Measurements from ENCODE around the gene SELENOS. TPM values are rescaled to one million over a fixed set of nuclear protein-coding genes. Genes with fewer than 3 reads are reported as not detected.
"Not testable (repeated sequence)": the region's sequence is repeated elsewhere in the genome, so short reads cannot be mapped to it uniquely, and the experiment has no call there.

SELENOS gene
- total and polyA plus RNA-seq, 2 donors, result 40.7 to 87.5 TPM

DNA sequence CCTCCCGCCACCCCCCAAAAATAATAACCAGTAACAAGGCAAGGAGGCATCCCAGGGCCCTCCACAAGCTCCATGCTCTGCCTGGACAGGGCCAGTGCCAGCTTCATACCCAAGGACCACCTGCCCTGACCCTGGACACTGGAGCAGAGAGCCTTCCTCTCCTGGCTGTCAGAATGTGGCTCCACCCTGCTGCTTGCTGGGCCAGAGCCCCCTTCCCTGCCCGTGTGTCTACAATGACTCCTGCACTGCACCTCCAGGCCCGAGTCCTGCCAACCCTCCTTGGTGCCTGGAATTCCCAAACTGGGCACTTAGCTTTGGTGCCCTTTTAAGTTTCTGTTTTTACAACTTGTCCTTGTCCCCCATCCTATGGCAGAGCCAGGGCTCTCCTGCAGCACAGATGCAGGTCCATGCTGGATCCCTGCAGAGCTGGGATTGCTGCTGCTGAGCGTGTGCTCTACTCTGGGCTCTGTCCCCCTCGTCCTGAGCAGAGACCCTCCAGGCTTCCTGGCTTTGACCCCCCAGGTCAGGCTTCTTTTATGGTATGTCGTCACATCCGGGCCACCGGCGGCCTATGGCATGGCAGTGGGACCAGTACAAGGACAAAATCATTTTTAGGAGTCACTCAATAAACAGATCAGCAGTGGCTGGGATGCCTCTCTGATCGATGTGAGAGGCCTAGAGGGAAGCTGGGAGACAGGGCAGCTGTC lies 29.2 kb upstream of the SELENOS start:
- H3K27ac ChIP-seq (ENCODE audit: low read depth), result no peak overlapping the region
- no peak for DNase-seq (ENCODE audit: extremely low spot score)

DNA sequence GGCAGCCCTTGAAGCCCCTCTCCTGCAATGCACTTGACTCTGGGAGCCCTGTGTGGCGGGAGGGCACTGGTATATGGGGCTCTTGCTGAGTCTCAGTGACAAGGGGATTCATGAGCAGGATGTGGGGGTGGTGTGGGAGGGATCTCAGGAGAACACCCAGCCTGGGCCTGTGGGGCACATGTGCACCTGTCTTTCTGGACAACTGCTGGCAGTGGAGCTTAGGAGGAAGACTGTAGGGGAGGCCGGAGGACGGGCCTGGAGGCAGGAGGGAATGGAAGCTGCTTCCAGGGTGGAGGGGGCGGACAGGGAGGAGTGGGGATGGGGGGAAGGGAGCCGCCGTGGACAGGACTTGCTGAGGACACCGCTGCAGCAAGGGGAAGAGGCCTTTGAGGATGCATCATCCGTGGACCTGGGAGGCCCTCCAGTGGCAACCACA lies 28.6 kb upstream of the SELENOS start:
- Histone ChIP-seq H3K4me1 (ENCODE audit: insufficient read depth) (no peaks in the 10 kb centered on the region), H3K27ac (ENCODE audit: low read depth) (no peak overlapping the region), H3K4me3 (ENCODE audit: low read depth, low read length) (no peak overlapping the region), H3K36me3 (ENCODE audit: insufficient read depth) (no peaks in the 10 kb centered on the region)
- DNase-seq (ENCODE audit: extremely low spot score), result no peak
- 81% methylated on average over 8 of the region's 8 CpGs for WGBS

More for the DNA sequence above, 29.2 kb upstream of the SELENOS start:
- Histone ChIP-seq H3K4me1 (ENCODE audit: insufficient read depth) (no peaks in the 10 kb centered on the region), H3K4me3 (ENCODE audit: low read depth, low read length) (no peak overlapping the region), H3K36me3 (ENCODE audit: insufficient read depth) (no peaks in the 10 kb centered on the region)
- 64% methylated on average over 10 of the region's 10 CpGs for WGBS

DNA sequence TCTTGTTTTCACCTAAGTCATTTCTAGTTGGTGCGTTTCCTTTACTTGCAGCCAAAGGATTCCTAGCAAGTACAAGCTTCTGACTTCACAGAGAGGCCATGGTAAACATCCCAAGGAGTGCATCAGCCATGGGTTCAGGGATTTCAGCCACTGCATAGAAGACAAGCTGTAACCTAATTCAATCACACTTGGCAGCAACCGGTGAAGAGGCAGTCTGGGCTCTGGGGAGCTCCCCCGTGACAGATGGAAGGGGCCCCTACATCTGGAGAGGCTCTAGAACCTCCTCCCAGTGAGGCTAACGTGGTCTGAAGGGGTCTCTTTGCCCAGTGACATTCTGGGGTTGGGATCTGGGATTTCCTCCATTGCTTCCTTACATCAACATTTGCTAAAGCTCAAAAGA lies 26.1 kb upstream of the SELENOS start:
- DNase-seq (ENCODE audit: extremely low spot score), result no peak
- Histone ChIP-seq H3K4me1 (ENCODE audit: insufficient read depth) (no peaks in the 10 kb centered on the region), H3K36me3 (ENCODE audit: insufficient read depth) (no peaks in the 10 kb centered on the region), H3K27ac (ENCODE audit: low read depth) (no peak overlapping the region), H3K4me3 (ENCODE audit: low read depth, low read length) (no peak overlapping the region)
- 62% methylated on average over 4 of the region's 4 CpGs for WGBS

DNA sequence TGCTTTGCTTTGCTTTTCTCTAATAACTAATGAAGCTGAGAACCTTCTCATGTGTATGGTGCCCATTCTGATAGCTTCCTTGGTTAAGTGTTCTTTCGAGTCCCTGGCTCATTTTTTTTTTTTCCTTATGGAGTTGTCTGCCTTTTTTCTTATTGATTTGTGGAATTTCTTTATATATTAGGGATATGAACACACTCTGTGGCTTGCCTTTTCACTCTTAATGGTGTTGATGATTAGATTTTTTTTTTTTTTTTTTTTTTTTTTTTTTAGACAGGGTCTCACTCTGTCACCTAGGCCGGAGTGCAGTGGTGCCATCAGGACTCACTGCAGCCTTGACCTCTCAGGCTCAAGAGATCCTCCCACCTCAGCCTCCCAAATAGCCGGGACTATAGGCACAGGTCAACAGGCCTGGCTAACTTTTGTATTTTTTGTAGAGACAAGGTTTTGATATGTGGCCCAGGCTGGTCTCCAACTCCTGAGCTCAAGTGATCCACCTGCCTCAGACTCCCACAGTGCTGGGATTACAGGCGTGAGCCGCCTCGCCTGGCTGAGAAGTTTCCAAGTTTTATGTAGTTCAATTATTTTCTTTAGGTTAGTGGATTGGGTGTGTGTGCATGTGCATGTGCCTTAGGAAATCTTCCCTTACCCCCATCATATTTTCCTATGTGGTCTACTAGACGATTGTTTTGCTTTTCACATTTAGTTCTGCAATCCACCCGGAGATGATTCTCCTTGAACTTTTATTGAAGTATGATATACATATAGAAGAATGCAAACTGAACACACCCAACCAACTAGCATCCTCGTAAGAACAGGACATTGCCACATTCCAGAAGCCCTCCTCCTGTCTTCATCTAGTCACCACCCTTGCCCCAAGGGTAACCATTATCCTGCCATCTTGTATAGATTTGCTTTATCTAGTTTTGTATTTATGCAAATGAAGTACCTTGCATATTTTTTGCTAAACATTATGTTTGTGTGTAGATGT lies 19.4 kb upstream of the SELENOS start:
- no peaks in the 10 kb centered on the region for H3K36me3 ChIP-seq (ENCODE audit: insufficient read depth)
- H3K4me3 ChIP-seq (ENCODE audit: low read depth, low read length), result no peak overlapping the region
- no peak for DNase-seq (ENCODE audit: extremely low spot score)
- 79% methylated on average over 9 of the region's 9 CpGs for WGBS
- no peak overlapping the region for H3K27ac ChIP-seq (ENCODE audit: low read depth)
- no peaks in the 10 kb centered on the region for H3K4me1 ChIP-seq (ENCODE audit: insufficient read depth)

DNA sequence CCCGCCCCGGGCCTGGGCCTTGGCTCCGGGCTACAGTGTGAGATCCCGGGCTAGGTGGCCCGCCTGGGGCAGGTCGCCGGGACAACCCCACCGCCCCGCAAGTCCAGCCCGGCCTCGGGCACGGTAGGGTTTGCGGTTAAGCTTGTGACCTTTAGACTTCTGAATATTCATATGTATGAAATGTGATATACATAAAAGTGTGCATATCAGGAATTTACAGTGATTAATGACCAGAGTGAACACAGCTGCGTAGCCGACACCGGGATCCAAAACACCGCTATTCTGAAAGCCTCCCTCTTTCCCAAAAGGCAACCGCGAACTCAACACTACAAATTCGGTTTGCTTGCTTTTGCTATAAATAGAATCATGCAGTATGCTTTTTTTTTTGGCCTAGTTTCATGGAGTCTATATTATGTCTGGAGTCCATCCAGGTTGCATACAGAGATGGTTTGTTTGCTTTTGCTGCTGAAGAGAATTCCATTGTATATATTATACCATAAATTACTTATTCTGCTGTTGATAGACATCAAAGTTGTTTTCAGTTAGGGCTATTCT lies 18.4 kb upstream of the SELENOS start:
- WGBS, result 1% methylated on average over 20 of the region's 20 CpGs
- peak; percentile 14 for DNase-seq (ENCODE audit: extremely low spot score)
- no peaks in the 10 kb centered on the region for H3K36me3 ChIP-seq (ENCODE audit: insufficient read depth)

DNA sequence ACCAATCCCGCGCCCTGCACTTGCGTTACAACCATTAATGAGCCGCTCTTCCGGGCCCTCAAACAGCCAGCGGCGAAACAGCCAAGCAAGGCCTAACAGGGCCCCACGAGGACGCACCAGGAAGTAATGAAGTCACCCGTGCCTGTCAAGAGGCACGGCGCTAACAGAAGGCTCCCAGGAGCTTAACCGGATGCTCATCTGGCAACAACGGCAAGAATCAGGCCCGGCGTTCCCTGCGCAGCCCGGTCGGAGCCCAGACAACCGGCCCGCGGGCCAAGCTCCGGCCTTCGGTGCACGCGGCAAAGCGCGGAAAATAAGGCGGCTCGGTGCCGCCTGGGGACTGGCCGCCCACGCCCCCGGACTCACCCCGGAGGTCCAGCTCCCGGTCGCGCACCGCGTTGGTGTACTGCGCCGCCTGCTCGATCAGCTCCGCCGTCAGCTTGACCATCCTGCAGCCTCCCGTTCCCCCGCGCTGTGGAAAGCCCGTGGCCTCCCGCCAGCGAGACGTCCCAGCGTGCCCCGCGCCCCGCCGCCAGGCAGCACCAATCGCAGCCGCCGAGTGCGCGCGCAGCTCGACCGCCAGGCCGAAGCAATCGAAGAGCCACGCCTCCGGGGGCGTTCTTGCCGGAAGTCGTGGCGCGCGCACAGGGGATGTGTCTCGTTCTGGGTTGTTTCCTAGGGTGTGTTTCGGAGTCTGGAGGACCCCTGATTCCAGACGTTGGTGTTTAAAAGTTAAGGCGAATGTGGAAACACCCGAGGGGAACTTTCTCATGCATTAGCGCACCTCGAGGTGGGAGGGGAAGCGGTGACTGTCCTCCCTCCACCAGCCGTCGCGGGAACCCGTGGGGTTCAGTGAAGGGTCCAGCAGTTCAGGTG lies 17.7 kb upstream of the SELENOS start, which contains the start of gene SNRPA1:
SNRPA1 (minus strand) TSS at position 518 of the 876 bp plus-strand sequence; CDS start at position 448, 70 bp downstream.
- Histone ChIP-seq H3K4me1 (ENCODE audit: insufficient read depth) (no peaks in the 10 kb centered on the region), H3K36me3 (ENCODE audit: insufficient read depth) (no peaks in the 10 kb centered on the region), H3K27ac (ENCODE audit: low read depth) (peak within 1 kb of the TSS; percentile 89), H3K4me3 (ENCODE audit: low read depth, low read length) (peak within 1 kb of the TSS; percentile 82)
- WGBS, result under 1% methylated on average over 87 of the region's 87 CpGs
- peak; percentile 80 for DNase-seq (ENCODE audit: extremely low spot score)

More for the DNA sequence above, 18.4 kb upstream of the SELENOS start:
- Histone ChIP-seq H3K4me1 (ENCODE audit: insufficient read depth) (no peaks in the 10 kb centered on the region), H3K4me3 (ENCODE audit: low read depth, low read length) (peak overlapping the region; percentile 82), H3K27ac (ENCODE audit: low read depth) (peak overlapping the region; percentile 85)

DNA sequence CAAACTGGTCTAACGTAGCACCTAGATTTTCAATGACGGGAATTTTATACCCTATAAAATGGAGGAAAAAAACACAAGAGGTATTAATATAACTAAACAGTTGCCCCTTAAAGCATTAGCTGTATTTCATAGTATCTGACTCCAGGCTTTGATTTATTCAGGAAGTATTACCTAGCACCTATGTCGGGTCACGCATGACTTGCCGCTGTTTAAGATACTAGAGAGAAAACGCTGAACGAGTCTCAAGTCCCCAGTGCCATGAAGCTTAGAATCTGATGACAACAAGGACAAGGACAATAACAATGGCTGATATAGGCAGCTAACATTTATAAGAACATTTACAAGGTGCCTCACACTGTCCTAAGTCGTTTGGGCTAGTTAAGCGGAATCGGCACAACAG lies 15.8 kb upstream of the SELENOS start:
- no peak overlapping the region for H3K4me3 ChIP-seq (ENCODE audit: low read depth, low read length)
- H3K36me3 ChIP-seq (ENCODE audit: insufficient read depth), result no peaks in the 10 kb centered on the region
- no peak overlapping the region for H3K27ac ChIP-seq (ENCODE audit: low read depth)
- no peaks in the 10 kb centered on the region for H3K4me1 ChIP-seq (ENCODE audit: insufficient read depth)
- no peak for DNase-seq (ENCODE audit: extremely low spot score)
- 60% methylated on average over 10 of the region's 10 CpGs for WGBS

DNA sequence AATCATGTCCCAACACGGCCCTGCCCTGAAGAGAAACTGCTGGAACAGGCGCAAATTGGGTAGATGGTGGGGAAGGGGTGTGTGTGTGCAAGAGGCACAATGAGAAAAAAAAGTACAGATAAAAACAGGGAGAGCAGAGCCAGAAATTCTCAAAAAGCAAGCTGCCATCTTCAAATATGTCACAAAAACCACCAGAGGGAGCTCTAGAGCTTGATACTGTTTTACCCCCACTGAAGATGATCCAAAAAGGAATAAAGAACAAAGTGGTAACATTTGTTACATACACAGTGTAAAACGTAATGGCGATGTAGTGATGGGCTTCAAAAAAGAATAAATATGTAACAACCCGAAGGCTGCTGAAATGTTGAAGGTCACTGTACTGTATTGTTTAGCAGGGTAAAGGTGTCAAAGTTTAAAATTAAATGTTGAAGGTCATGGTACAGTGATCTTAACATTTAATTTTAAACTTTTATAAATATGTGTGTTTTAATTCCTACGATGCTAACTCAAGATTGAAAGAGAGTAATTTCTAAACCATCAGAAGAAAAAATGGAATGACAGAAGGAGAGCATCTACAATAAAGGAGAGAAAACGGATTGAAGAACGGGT lies 11.7 kb upstream of the SELENOS start:
- no peak overlapping the region for H3K27ac ChIP-seq (ENCODE audit: low read depth)
- H3K4me1 ChIP-seq (ENCODE audit: insufficient read depth), result no peaks in the 10 kb centered on the region
- DNase-seq (ENCODE audit: extremely low spot score), result no peak
- 79% methylated on average over 8 of the region's 8 CpGs for WGBS
- peaks cover 2% of the 10 kb centered on the region for H3K36me3 ChIP-seq (ENCODE audit: insufficient read depth)
- H3K4me3 ChIP-seq (ENCODE audit: low read depth, low read length), result no peak overlapping the region

DNA sequence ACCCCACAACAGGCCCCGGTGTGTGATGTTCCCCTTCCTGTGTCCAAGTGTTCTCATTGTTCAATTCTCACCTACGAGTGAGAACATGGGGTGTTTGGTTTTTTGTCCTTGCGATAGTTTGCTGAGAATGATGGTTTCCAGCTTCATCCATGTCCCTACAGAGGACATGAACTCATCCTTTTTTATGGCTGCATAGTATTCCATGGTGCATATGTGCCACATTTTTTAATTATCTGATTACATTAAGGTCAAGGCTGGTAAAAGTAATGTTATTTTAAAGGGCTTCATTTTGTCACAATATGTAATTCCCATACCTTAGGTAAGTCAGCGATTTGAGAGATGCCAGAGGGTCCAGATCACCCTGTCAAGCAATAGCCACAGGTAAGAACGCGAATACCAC lies 10.1 kb upstream of the SELENOS start:
- H3K27ac ChIP-seq (ENCODE audit: low read depth); H3K36me3 ChIP-seq (ENCODE audit: insufficient read depth); H3K4me1 ChIP-seq (ENCODE audit: insufficient read depth); H3K4me3 ChIP-seq (ENCODE audit: low read depth, low read length); DNase-seq (ENCODE audit: extremely low spot score): not testable (repeated sequence)
- WGBS, result 98% methylated on average over 6 of the region's 6 CpGs

DNA sequence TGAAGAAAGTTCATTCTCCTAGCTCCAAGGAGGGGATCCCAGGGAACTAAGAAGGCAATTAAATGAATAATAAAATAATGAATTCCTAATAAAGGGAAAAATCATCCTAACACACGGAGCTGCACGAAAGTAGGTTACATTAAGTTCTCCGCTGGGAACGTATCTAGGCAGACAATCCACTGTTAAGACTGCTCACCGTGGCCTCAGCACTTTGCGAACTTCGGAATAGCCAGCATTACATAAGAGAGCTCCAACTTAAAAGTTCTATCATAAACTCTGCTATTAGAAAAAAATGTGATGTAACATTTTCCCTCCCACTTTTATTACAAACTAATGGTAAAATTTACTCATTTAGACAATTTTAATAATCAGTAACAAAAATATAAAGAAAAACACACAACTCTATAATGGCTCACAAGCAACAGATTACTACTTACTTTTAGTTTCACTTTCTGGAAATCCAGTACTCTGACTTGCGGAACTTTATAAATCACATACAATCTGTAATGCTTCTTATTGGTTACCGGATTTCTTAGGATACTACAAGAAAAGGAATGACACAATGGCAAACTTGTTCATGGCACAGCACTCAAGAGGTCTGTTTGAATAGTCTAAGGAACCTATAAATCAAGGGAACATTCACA lies 9.3 kb upstream of the SELENOS start:
- 94% methylated on average over 9 of the region's 9 CpGs for WGBS
- DNase-seq (ENCODE audit: extremely low spot score), result no peak
- no peak overlapping the region for H3K4me3 ChIP-seq (ENCODE audit: low read depth, low read length)
- no peaks in the 10 kb centered on the region for H3K4me1 ChIP-seq (ENCODE audit: insufficient read depth)
- H3K27ac ChIP-seq (ENCODE audit: low read depth), result no peak overlapping the region
- H3K36me3 ChIP-seq (ENCODE audit: insufficient read depth), result peaks cover 2% of the 10 kb centered on the region

DNA sequence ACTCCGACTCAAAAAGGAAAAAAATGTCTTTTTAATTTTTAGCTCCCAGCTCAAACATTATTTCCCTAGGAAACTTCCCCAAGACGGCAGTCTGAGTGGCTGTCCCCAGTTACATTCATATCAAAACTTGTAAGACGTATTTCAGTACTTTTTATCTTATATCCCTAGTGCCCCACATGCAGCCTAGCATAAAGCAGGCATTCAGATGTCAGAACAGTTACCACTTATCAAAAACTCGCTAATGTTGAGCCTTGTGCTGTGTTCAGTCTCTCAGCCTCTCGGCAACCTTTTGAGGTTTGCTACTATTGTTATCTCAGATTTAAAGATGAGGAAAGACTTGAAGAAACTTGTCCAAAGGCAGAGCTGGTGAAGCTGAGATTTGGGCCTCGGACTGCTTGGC lies 6.6 kb upstream of the SELENOS start:
- Histone ChIP-seq H3K36me3 (ENCODE audit: insufficient read depth) (peaks cover 2% of the 10 kb centered on the region), H3K27ac (ENCODE audit: low read depth) (no peak overlapping the region), H3K4me1 (ENCODE audit: insufficient read depth) (no peaks in the 10 kb centered on the region), H3K4me3 (ENCODE audit: low read depth, low read length) (no peak overlapping the region)
- no peak for DNase-seq (ENCODE audit: extremely low spot score)
- 85% methylated on average over 6 of the region's 6 CpGs for WGBS

DNA sequence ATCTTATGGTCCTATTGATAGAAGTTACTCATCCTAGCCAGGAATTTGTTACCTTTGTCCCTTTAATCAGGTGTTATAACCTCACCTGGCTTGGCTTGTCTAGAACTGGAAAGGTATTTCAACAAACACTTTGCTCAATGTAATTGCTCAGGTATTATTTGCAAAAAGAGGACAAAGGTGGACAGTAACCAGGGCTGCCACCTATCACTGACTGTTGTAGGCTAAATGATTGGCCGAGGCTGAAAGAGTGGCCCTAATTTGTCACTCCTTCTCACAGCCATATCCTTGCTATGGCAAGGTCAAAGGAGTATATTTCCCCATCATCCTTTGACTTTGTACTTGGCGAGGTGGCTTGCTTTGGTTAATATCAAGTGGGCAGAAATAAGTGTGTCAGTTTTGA lies 2.7 kb upstream of the SELENOS start:
- no peak overlapping the region for H3K4me3 ChIP-seq (ENCODE audit: low read depth, low read length)
- H3K4me1 ChIP-seq (ENCODE audit: insufficient read depth), result no peaks in the 10 kb centered on the region
- H3K27ac ChIP-seq (ENCODE audit: low read depth), result no peak overlapping the region
- no peaks in the 10 kb centered on the region for H3K36me3 ChIP-seq (ENCODE audit: insufficient read depth)
- WGBS, result 88% methylated on average over 2 of the region's 2 CpGs
- no peak for DNase-seq (ENCODE audit: extremely low spot score)

Data from urinary bladder (tissue), 4 donors.